Mammary epithelial cell (primary cell): ENCODE measurements around the gene MGAT5.

Experiments used
- EZH2 ChIP-seq: IDR thresholded peaks from 2 replicates; pipeline ENCODE4 v1.6.1; 2012; ENCODE audit warnings: low read length, inconsistent platforms, borderline replicate concordance
- TF ChIP-seq, protein P1 (sequence below), 2 donors: IDR thresholded peaks in 1 of 2; conservative IDR thresholded peaks in 1 of 2; 2 replicates each; pipeline ENCODE4 v1.5.1; 2011 to 2012; ENCODE audit warnings: inconsistent platforms in 2 of 2, low read length in 2 of 2, mild to moderate bottlenecking in 2 of 2, control low read depth in 1 of 2, low read depth in 1 of 2; ENCODE audit not compliant: insufficient read depth in 1 of 2; ENCODE audit errors: extremely low read depth in 1 of 2

DNA sequence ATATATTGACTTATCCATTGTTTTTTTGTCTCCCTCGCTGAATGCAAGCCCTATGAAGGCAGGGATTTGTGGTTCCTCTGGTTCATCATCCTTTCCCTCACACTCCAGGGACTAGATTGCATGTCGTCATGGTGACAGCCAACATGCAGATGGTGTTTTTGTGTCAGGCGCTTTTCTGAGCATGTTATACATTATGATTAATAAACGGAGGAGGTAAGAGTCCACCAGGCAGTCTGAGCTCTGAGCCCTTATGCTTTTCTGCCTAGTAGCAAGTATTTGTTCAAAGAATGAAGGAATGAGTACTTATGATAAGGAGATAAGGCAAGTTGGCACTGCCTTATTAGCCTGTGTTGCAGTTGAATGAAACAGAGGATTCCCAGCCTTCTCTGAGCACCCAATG is 181.6 kb downstream of the MGAT5 start:
- TF ChIP-seq, protein P1, sequence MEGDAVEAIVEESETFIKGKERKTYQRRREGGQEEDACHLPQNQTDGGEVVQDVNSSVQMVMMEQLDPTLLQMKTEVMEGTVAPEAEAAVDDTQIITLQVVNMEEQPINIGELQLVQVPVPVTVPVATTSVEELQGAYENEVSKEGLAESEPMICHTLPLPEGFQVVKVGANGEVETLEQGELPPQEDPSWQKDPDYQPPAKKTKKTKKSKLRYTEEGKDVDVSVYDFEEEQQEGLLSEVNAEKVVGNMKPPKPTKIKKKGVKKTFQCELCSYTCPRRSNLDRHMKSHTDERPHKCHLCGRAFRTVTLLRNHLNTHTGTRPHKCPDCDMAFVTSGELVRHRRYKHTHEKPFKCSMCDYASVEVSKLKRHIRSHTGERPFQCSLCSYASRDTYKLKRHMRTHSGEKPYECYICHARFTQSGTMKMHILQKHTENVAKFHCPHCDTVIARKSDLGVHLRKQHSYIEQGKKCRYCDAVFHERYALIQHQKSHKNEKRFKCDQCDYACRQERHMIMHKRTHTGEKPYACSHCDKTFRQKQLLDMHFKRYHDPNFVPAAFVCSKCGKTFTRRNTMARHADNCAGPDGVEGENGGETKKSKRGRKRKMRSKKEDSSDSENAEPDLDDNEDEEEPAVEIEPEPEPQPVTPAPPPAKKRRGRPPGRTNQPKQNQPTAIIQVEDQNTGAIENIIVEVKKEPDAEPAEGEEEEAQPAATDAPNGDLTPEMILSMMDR (conservative IDR thresholded peaks at IDR 0.05 in 1 of 2, IDR thresholded peaks at IDR 0.05 in 1 of 2; ENCODE audit: extremely low read depth in 1 of 2, insufficient read depth in 1 of 2, low read depth in 1 of 2, low read length in 2 of 2): no peak
- no peak for TF ChIP-seq EZH2
